Measurements from ENCODE around the gene NT5DC3. TPM values are rescaled to one million over a fixed set of nuclear protein-coding genes. Genes with fewer than 3 reads are reported as not detected.

NT5DC3 gene
- total and polyA plus RNA-seq, 2 of the 13 experiments (the other 11 are each of a cell fraction or from before 2014, with no cell fraction given), result 3.2 to 6.6 TPM

DNA sequence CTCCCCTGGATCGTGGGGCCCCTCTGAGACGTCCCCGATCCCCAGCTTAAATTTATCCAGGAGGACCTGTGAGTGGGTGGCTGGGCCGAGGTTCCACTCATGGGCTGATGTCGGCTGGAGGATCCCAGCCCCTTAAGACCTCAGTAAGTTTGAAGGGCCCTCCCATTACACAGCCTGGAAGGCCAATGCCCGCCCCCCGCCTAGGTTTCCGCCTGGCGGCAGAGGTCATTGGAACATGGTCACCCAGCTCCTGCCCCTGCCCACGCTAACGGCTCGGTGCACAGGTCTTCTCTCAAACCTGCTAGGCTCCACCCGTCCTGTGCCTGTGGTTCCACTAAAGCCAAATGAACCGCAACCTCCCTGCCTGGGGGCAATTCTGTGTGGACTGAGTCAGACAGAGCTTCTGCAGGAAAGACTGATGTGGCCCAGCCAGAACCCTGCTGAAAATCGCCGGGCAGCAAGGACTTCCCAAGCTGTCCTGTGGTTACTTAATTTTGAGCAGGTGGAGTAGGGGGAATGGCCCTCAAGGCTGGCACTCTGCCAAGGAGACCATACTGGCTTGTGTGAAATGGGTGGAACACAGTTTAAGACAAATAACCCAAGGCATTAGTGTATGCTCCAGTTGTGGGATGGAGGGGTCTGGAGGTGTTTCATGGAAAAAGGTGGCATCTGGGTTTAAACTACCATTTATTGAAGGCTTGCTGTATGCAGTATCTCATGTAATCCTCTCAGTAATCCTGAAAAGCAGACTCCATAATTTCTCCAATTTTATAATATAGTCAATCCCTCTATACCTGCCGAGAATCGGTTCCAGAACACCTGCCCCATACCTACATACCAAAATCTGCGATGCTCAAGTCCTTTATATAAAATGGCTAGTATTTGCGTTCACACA lies 903 bp upstream of the NT5DC3 start (continued):
- TF ChIP-seq, protein P1, sequence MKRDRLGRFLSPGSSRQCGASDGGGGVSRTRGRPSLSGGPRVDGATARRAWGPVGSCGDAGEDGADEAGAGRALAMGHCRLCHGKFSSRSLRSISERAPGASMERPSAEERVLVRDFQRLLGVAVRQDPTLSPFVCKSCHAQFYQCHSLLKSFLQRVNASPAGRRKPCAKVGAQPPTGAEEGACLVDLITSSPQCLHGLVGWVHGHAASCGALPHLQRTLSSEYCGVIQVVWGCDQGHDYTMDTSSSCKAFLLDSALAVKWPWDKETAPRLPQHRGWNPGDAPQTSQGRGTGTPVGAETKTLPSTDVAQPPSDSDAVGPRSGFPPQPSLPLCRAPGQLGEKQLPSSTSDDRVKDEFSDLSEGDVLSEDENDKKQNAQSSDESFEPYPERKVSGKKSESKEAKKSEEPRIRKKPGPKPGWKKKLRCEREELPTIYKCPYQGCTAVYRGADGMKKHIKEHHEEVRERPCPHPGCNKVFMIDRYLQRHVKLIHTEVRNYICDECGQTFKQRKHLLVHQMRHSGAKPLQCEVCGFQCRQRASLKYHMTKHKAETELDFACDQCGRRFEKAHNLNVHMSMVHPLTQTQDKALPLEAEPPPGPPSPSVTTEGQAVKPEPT (CRISPR knock-in tag; IDR thresholded peaks at IDR 0.05; ENCODE audit: low read depth), result no peak; the same call in 1 of the 2 replicates
- TF ChIP-seq ASH2L (IDR thresholded peaks at IDR 0.05; ENCODE audit: insufficient read length, low read depth, low read length) (peak; percentile 17), RXRB (CRISPR knock-in tag; IDR thresholded peaks at IDR 0.05; ENCODE audit: borderline replicate concordance) (no peak), ZNF746 (CRISPR knock-in tag; IDR thresholded peaks at IDR 0.05) (no peak), ZNF121 (CRISPR knock-in tag; IDR thresholded peaks at IDR 0.05) (no peak), RARG (CRISPR knock-in tag; IDR thresholded peaks at IDR 0.05; ENCODE audit: low read depth) (no peak), XRCC5 (optimal IDR thresholded peaks at IDR 0.05; ENCODE audit: low read length) (peak; percentile 61), CREB1 (IDR thresholded peaks at IDR 0.05) (no peak), CREB1 (CRISPR knock-in tag; IDR thresholded peaks at IDR 0.05) (no peak), TBX2 (CRISPR knock-in tag; IDR thresholded peaks at IDR 0.05; ENCODE audit: borderline replicate concordance) (peak; percentile 51), CERS6 (CRISPR knock-in tag; IDR thresholded peaks at IDR 0.05) (no peak), PLRG1 (conservative IDR thresholded peaks at IDR 0.05) (no peak), NR2C2 (CRISPR knock-in tag; IDR thresholded peaks at IDR 0.05; ENCODE audit: borderline replicate concordance) (no peak), ZNF446 (CRISPR knock-in tag; IDR thresholded peaks at IDR 0.05) (0 out of 2 replicates have a peak, but pooled peaks have one; percentile 23), ZBTB46 (CRISPR knock-in tag; IDR thresholded peaks at IDR 0.05; ENCODE audit: borderline replicate concordance) (no peak), ZNF670 (CRISPR knock-in tag; IDR thresholded peaks at IDR 0.05; ENCODE audit: borderline replicate concordance) (no peak), NFRKB (IDR thresholded peaks at IDR 0.05) (no peak), PREB (CRISPR knock-in tag; IDR thresholded peaks at IDR 0.05) (no peak), ZSCAN30 (CRISPR knock-in tag; IDR thresholded peaks at IDR 0.05) (no peak), HOXA5 (CRISPR knock-in tag; IDR thresholded peaks at IDR 0.05) (no peak), ZC3H13 (CRISPR knock-in tag; IDR thresholded peaks at IDR 0.05) (peak; percentile 16; the same call in 1 of the 2 replicates)
- TF ChIP-seq, protein P2, sequence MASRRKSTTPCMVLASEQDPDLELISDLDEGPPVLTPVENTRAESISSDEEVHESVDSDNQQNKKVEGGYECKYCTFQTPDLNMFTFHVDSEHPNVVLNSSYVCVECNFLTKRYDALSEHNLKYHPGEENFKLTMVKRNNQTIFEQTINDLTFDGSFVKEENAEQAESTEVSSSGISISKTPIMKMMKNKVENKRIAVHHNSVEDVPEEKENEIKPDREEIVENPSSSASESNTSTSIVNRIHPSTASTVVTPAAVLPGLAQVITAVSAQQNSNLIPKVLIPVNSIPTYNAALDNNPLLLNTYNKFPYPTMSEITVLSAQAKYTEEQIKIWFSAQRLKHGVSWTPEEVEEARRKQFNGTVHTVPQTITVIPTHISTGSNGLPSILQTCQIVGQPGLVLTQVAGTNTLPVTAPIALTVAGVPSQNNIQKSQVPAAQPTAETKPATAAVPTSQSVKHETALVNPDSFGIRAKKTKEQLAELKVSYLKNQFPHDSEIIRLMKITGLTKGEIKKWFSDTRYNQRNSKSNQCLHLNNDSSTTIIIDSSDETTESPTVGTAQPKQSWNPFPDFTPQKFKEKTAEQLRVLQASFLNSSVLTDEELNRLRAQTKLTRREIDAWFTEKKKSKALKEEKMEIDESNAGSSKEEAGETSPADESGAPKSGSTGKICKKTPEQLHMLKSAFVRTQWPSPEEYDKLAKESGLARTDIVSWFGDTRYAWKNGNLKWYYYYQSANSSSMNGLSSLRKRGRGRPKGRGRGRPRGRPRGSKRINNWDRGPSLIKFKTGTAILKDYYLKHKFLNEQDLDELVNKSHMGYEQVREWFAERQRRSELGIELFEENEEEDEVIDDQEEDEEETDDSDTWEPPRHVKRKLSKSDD (CRISPR knock-in tag; IDR thresholded peaks at IDR 0.05; ENCODE audit: low read depth), result no peak

All from HepG2 (cell line).